GM19043 (cell line): ENCODE results near the gene KLK7.
"Not testable (repeated sequence)": the region's sequence is repeated elsewhere in the genome, so short reads cannot be mapped to it uniquely, and the experiment has no call there.

Source experiments
- ATAC-seq: cut with Tn5 transposase; IDR thresholded peaks from one replicate; pipeline ENCODE4 v1.9.1; 2021; ENCODE audit warnings: low read depth; ENCODE audit not compliant: unreplicated experiment

KLK7 gene

DNA sequence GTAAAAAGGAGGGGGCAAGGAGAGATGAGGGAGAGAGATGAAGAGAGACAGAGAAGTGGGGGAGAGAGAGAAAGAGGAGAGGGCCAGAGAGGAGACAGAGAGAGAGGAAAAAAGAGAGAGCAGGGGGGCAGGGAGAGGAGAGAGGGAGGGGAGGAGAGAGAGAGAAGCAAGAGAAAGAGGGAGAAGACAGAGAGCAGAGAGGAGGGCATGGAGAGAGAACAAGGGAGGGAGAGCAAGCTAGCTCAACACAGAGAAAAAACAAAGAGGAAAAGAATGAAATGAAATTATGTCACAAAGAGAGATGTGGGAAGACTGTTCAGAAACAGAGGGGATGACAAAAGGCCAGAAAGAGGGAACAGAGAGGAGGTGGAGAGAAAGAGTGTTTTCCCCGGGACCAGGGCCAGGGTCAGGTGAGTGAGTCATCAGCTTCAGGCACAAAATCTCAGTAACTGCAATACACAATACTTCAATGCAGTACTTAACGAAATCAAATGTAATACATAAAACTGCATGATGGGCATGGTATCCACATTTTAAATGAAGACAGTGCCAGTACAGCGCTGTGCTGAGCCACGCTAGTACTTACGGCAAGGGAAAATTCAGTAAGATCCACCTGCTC lies 4.8 kb downstream of the KLK7 start:
- no peak for ATAC-seq

DNA sequence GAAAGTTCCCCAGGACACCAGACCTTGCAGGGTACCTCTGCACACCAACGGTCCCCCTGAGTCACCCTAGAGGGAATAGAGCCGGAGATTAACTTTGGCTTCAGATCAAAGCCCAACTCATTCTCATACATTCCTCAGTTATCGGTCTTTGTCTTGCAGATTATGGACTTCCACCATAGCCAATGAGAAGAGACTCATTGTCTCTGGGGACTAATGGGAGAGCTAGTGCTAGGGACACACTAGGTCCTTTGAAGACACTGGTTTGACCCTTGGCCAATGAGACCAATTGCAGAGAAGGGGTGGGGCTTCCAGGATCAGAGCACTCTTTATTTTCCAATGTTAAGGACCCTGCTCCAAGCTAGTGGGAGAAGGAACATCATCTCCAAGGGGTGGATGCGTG lies 6.1 kb downstream of the KLK7 start:
- ATAC-seq: no peak

DNA sequence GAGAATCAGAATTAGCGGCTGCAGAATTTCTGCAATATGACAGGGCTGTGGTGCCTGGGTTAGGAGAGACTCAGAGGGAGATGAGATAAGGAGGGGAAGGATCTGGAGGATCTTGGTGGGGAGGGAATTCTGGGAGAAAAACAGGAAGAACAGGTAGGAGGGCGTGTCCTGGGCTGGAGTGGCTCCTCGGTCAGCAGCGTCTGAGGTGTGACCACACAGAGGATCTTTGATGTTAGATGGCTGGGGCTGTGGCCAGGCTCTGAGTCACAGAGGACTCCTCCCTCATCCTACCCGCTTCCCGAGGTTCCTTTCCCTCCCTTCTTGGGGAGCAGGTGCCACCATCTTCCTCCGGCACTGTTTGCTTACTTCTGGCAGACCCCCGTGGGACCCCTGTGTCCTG lies 8.0 kb downstream of the KLK7 start:
- ATAC-seq: no peak

DNA sequence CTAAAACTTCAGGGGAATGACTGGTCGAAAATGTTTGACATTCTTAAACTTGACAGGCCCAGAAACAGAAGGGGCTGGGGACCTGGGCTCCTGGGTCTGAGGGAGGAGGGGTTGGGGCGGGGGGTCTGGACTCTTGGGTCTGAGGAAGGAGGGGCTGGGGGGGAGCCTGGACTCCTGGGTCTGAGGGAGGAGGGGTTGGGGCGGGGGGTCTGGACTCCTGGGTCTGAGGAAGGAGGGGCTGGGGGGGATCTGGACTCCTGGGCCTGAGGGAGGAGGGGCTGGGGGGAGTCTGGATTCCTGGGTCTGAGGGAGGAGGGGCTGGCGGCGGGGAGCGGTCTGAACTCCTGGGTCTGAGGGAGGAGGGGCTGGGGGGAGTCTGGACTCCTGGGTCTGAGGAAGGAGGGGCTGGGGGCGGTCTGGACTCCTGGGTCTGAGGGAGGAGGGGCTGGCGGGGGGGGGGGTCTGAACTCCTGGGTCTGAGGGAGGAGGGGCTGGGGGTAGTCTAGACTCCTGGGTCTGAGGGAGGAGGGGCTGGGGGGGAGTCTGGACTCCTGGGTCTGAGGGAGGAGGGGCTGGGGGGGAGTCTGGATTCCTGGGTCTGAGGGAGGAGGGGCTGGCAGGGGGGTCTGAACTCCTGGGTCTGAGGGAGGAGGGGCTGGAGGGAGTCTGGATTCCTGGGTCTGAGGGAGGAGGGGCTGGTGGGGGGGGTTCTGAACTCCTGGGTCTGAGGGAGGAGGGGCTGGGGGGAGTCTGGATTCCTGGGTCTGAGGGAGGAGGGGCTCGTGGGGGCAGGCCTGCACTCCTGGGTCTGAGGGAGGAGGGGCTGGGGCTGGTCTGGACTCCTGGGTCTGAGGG lies 8.8 kb downstream of the KLK7 start:
- no peak for ATAC-seq

DNA sequence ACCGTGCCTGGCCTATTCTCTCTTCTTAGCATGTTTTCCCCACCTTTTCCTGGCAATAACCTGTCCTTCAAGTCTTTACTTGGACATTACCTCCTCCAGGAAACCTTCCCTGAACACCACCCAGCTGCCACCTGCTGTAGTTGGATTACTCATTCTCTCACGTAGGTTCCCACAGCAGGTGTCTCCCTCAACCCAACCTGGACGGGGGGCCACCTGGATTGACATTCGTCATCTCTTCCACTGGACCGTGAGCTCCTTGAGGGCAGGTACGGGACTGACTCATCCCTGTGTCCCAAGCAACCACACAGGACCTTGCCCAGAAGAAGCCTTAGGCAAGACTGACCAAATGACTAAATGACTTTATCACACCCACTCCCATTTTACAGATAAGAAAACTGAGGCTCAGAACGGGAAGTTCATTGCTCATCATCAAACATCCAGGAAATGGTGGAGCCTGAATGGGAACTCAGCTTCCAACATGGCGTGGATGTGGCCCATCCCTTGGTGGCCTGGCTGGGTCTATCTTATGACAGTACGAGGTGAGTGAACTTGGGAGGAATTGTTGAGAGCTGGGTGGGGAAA lies 10.8 kb downstream of the KLK7 start:
- ATAC-seq: no peak

DNA sequence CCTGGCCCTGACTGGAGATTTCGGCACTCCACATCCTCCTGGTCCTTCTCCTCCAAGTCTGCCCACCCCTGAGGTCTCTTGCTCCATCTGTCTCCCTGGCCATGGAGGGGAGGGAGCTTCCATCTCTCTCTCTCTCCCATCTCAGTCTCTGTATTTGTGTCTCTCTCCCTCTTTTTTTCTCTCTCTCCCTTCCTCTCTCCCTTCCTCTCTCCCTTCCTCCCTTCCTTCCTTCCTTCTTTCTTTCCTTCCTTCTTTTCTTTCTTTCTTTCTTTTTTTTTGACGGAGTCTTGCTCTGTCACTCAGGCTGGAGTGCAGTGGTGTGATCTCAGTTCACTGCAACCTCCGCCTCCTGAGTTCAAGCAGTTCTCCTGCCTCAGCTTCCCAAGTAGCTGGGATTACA lies 13.9 kb downstream of the KLK7 start:
- ATAC-seq: not testable (repeated sequence)

DNA sequence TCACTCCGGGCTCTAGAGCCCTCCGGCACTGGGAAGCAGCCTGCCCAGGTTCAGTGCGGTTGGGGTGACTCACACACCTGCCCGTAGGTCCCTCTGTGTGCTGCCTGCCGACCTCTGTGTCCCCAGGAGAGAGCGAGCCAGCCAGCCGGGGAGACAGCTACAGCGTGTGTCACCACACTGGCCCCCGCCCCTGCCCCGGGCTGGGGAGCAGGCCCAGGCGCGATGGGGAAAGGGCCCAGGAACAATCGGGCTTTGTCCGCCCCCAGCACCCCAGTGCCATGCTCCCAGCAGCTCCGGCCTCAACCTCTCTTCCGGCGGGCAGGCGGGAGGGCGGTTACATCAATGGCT lies 14.3 kb downstream of the KLK7 start, which contains the start of gene KLK6:
KLK6 (minus strand) TSS at position 179 of the 348 bp plus-strand sequence. CDS start 1,487 bp downstream, outside the sequence.
- no peak for ATAC-seq

DNA sequence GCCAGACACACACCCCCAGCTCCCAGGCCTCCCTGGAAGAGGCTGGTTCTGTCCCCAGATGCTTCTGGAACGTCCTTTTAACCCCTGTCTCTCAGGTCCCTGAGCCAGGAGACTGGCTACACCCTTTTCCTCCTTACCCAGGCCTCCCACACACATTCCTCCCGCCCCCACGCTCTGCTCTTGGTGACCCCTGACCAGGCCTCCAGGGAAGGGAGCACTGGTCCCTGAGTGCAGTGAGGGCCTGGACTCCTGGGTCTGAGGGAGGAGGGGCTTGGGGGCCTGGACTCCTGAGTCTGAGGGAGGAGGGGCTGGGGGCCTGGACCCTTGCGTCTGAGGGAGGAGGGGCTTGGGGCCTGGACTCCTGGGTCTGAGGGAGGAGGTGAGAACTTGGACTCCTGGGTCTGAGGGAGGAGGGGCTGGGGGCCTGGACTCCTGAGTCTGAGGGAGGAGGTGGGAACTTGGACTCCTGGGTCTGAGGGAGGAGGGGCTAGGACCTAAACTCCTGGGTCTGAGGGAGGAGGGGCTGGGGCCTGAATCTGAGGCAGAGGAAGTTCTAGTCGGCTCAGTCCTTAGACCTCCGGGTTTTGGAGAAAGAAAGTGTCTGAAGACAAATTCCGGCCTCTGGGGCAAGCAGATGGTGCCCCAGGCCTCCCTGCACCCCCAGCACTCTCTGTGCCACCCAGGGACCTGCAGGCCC lies 14.9 kb downstream of the KLK7 start:
- ATAC-seq: no peak

DNA sequence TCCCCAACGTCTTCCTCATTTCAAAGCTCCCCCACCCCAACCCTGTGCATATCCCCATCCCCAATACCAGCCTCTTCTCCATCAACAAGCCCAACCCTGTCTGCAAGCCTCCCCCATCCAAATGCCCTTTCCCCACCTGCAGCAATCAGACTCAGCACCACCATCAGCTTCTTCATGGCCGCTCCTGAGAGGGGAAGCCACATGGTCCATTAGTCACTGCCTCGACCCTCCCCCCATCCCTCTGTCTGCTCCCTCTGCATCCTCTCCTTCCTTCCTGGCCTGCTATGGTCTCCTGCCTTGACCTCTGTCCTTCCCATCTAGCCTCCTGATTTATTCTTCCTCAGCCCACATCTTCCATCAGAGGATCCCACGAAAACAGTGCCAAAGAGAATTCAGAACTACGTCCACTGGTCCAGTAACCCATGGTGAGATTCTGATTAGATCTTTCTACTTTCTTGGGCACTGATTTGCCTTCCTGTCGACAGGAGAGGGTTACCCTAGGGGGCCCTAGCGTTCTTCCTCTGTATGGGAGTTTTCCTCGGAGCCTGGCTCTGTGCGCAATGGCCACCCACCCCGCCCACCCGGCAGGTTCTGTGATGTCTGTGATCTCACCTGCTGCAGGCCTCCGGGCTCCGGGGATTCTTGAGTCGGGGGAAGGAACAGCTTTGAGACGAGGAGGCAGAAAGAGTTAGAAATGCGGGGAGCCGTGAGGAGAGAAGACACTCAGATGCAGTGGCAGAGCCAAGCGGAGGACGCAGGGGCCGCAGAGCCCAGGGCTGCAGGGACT lies 15.6 kb downstream of the KLK7 start:
- no peak for ATAC-seq

DNA sequence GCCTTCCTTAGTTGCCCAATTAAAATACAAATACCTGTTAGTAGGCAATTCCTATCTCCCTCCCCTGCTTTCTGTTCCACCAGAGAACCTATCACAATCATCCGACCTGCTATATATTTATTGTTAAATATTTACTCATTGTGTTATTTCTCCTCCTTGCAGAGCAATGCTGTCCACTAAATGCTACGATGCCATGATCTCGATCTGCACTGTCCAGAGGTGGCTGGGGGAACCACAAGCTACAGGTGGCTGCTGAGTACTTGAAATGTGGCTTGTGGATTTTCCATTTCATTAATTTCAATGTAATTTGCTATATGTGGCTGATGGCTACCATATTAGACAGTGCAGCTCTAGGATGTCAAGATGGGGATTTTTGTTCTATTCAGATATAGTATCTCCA lies 19.5 kb downstream of the KLK7 start:
- no peak for ATAC-seq

DNA sequence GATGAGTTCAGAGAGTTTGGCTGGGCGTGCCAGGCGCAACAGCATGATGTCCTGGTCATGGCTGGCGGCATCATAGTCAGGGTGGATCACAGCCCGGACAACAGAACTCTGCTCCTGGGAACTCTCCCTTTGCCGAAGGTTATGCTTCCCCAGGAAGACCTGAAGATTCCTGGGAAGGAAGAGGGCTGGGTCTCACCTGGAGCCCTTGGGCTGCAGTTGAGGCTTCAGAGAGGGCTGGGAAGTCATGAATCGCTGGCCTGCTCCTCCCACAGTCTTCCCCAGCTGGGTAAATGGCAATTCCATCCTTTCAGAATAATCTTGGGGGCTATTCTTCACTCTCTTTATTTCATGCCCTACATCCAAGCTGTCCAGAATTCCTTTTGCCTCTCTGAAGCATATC lies 20.3 kb downstream of the KLK7 start:
- no peak for ATAC-seq

DNA sequence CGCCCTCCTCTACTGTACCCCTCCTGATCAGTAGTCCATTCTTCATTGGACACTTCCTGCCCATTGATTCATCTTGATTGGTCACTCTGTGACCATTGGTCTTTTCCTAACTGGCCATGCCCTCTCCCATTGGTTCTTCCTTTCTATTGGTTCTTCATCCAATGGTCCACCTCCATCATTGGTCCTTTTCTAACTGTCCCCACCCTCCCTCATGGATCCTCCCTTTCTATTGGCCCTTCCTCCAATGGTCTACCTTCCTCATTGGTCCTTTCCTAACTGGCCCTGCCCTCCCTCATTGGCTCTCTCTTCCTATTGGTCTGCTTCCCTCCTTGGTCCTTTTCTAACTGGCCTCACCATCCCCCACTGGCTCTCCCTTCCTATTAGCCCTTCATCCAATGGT lies 21.5 kb downstream of the KLK7 start:
- no peak for ATAC-seq

DNA sequence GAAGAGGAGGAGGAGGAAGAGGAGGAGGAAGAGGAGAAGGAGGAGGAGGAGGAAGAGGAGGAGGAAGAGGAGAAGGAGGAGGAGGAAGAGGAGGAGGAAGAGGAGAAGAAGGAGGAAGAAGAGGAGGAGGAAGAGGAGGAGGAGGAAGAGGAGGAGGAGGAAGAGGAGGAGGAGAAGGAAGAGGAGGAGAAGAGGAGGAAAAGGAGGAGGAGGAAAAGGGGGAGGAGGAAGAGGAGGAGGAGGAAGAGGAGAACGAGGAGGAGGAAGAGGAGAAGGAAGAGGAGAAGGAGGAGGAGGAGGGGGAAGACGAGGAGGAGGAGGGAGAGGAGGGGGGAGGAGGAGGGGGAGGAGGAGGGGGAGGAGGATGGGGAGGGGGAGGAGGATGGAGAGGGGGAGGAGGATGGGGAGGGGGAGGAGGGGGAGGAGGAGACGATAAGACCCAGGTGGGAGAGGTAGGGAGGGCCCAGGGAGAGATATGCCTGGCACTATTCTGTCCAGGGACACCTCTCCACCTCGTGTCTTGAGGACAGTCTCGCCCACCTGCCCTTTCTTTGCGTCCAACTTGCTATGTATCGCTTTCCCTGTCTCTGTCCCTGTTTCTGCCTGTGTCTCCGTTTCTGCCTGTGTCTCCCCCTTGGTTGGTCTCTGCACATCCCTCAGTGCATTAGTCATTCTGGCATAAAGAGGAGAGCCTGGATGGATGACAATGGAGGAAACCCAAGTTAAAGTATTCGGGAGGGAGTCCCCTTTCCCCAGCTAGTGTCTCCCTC lies 23.8 kb downstream of the KLK7 start:
- no peak for ATAC-seq

DNA sequence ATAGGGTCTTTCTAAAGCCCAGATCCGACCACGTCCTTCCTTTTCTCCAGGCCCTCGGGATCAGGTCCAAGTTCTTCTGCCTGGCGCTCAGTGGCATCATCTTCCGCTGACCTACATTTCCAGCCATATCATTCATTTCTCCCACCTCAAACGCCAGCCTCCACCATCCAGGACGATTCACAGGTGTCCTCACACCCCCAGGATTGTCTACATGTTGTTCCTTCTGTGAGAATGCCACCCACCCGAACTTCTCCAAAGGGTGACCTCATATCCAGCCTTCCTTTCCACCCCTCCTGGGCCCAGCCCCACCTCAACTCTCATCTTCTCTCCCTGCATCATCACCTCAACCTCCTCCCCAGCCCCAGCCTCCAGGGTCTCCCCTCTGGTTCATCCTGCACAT lies 26.1 kb downstream of the KLK7 start:
- no peak for ATAC-seq

DNA sequence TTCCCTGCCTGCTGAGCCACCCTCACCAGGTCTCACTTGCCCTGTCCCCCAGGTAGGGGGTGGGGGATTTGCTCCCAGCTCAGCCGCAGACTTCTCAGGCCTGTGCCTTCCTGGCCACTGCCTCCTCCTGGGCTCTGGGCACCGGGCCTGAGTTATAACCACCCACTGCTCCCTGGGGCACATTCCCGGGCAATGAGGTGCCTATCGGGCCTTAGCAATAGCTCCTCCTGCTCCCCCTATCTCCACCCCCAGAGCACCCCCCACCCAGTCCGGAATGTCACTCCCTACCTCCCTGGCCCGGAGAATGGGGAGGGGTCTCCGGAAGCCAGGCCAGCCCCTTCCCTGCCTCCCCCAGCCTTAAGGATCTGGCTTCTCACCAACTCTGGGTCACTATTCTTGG lies 30.8 kb downstream of the KLK7 start, which contains the start of gene KLK5:
KLK5 (minus strand) TSS at position 129 of the 400 bp plus-strand sequence. CDS start 381 bp downstream, outside the sequence.
- no peak for ATAC-seq

DNA sequence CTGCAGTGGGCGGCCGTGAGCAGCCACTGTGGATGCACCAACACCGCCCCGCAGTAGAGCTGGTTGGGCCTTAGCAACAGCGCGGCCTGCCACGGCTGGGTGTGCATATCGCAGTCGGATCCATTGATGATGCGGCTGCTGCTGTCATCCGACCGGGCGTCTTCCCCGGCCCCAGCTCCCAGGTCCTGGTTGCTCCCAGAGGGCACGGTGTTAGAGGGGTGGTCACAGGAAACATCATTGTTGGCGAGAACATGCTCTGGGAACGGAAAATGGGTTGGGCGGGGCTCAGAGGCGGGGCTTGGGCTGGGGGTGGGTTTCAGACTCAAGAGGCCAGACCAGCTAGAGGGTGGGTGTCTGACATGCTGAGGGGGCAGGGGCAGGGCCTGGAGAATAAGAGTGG lies 33.9 kb downstream of the KLK7 start:
- no peak for ATAC-seq

DNA sequence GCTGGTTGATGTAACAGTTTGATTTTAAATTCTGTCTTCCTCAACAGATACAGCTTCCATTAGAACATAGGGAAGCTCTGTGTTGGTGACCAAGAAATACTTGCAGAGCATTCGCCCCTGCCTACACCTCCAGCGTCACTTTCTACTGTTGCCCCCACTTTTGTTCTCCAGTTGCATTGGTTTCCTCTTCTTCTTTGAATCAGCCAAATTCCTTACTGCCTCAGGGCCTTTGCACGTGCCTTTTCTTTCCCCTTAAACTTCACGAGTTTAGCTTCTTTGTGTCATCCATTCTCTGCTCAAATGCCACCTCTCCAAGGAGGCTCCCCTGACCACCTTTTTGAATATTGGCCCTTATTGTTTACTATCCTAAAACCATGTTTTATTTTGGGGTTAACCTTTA lies 36.6 kb downstream of the KLK7 start:
- ATAC-seq: no peak

DNA sequence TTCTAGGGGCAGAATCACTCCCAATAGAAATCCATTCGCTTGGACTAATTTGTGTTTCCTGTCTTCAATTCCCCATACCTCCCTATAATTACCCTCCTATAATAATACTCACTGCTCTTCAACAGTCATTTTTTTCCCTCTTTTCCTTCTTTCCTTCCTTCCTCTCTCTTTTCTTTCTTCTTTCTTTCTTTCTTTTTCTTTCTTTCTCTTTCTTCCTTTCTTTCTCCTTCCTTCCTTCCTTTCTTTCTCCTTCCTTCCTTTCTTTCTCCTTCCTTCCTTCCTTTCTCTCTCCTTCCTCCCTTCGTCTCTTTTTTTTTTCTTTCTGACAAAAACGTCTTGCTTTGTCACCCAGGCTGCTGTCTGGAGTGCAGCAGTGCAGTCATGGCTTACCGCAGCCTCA lies 38.9 kb downstream of the KLK7 start:
- no peak for ATAC-seq

DNA sequence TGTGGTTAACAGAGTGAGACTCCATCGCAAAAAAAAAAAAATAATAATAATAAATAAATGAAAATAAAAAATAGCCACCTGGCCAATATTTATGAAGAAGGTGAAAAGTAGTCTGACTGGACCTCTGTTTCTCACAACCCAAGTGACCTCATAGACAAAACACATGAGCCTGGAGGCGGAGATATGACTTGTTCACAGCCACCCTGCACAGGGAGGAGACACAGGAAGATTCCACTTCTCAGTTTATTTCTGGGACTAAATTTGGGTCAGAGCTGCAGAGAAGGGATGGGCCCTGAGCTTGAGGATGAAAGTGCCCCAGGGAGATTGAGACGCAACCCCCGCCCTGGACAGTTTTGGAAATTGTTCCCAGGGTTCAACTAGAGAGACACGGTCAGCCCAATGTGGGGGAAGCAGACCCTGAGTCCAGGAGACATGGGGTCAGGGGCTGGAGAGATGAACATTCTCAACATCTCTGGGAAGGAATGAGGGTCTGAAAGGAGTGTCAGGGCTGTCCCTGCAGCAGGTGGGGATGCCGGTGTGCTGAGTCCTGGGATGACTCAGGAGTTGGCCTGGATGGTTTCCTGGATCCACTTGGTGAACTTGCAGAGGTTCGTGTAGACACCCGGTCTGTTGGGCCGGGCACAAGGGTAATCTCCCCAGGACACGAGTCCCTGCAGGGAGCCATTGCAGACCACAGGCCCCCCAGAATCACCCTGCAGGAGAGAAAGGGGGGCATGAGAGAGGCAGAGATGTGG lies 40.5 kb downstream of the KLK7 start:
- no peak for ATAC-seq
